WI38 (cell line): ENCODE data around the gene BRF1.

ENCODE experiments used
- H3K4me3 ChIP-seq: 2 replicates; pipeline ENCODE4 v1.5.1; 2011; ENCODE audit warnings: low read depth, mild to moderate bottlenecking, control low read depth, low read length
- TF ChIP-seq, protein P1 (sequence below): IDR thresholded peaks from 2 replicates; pipeline ENCODE4 v1.5.1; 2012; ENCODE audit warnings: low read depth, mild to moderate bottlenecking, control low read depth, low read length

BRF1 gene

DNA sequence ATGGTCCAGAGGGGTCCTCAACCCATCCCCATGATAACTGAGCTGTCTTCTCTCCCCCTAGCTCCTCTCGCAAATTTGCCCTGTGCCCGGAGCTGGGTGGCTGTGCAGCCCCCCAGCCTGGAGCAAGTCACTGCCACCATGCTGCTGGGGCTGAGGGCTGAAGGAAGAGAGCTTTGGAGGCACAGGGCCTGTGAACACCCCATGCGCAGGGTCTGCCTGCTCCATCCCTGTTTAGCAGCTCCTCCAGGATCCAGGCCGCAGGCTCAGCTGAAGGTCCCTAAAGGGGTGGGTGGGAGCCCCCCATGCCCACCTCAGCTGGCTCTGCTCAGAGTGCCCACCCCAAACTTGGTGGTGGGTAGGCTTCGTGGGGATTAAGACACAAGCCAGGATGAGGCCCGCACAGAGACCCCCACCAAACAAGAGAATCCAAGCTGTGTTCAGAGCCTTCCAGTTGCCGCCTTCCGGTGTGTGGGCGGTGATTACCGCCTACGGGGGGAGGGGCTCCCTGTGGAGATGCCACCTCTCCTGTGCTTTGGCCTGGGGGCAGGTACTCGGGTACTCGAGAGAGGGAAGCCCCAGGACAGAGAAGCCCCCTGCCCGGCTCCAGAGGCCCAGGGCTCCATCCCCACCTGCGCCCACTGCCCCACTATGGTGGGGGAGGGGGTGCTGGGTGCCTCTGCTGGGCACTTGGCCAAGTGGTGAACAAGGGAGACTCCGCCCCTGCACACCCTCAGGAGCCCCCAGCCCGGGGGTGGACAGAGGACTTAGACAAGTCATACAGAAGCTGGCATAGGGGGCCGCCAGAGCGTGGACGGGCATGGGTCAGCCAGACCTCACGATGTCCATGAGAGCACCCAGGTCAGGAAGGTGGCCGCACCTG lies 130.8 kb downstream of the BRF1 start:
- TF ChIP-seq, protein P1, sequence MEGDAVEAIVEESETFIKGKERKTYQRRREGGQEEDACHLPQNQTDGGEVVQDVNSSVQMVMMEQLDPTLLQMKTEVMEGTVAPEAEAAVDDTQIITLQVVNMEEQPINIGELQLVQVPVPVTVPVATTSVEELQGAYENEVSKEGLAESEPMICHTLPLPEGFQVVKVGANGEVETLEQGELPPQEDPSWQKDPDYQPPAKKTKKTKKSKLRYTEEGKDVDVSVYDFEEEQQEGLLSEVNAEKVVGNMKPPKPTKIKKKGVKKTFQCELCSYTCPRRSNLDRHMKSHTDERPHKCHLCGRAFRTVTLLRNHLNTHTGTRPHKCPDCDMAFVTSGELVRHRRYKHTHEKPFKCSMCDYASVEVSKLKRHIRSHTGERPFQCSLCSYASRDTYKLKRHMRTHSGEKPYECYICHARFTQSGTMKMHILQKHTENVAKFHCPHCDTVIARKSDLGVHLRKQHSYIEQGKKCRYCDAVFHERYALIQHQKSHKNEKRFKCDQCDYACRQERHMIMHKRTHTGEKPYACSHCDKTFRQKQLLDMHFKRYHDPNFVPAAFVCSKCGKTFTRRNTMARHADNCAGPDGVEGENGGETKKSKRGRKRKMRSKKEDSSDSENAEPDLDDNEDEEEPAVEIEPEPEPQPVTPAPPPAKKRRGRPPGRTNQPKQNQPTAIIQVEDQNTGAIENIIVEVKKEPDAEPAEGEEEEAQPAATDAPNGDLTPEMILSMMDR: no peak
- no peak overlapping the region for H3K4me3 ChIP-seq

DNA sequence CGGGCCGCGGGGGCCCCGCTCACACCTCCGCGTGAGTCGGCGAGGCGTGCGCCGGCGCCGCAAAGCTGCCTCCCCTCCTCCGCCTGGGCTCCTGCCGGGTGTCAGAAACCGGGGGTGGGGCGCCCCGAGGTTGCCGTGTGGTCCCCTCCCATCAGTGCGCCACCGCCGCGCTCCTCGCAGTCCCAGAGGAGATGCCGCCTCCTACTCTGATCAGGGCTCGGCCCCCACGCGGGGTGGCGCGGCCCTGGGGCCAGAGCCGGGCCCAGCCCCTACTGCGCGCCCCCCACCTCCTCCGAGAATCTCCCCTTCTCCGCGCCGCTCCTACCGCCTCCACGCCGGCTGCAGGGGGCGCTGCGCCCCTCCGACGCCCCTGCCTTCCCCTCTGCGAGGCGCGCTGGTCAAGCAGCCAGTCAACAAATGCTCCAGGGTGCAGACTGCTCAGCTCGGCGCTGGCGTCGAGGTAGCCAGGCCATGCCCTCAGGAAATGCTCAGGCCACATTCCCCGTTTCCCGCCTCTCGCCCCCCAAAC lies 131.8 kb downstream of the BRF1 start:
- no peak overlapping the region for H3K4me3 ChIP-seq
- TF ChIP-seq, protein P1: no peak

DNA sequence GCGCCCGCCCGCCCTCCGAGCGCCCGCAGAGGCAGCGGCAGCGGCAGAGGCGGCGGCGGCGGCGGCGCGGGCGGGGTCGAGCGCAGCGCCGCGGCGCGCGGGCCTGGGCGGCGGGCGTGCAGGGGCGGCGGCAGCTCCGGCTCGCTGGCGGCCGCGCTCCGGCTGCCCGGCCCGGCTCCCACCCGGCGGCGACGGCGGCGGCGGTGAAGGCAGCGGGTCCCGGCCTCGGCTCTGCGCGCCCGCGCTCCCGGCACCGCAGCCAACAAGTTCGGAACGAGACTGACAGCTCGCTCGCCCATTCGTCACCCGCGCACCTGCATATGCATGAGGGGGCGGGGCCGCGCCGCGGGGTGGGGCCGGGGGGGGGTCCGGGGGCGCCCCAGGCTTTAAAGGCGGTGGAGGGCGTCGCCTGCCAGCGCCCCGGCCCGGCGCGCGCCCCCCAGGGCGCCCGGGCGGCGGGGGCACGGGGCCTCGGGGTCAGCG lies 132.3 kb downstream of the BRF1 start, which contains the start of gene JAG2:
TSS of gene JAG2 (minus strand) at position 281 of the 483 bp plus-strand sequence. CDS start 356 bp downstream, outside the sequence.
- TF ChIP-seq, protein P1: no peak

DNA sequence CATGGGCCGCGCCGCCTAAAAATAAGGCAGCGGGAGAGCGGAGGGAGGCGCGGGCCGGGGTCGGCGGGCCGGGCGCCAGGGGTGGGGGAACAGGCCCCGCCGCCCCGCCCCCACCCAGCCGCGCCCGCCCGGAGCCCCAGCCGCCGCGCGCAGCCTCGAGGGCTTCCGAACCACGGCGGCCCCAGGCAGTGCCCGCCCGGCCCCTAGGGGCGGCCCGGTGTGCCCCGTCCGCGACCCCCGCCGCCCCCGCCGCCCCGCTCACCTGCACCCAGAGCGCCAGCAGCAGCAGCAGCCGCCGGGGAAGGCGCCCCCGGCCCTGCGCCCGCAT lies 132.7 kb downstream of the BRF1 start:
- no peak overlapping the region for H3K4me3 ChIP-seq
- TF ChIP-seq, protein P1: no peak

More for the DNA sequence above, 132.3 kb downstream of the BRF1 start, which contains the start of gene JAG2:
- no peak within 1 kb of the TSS for H3K4me3 ChIP-seq

DNA sequence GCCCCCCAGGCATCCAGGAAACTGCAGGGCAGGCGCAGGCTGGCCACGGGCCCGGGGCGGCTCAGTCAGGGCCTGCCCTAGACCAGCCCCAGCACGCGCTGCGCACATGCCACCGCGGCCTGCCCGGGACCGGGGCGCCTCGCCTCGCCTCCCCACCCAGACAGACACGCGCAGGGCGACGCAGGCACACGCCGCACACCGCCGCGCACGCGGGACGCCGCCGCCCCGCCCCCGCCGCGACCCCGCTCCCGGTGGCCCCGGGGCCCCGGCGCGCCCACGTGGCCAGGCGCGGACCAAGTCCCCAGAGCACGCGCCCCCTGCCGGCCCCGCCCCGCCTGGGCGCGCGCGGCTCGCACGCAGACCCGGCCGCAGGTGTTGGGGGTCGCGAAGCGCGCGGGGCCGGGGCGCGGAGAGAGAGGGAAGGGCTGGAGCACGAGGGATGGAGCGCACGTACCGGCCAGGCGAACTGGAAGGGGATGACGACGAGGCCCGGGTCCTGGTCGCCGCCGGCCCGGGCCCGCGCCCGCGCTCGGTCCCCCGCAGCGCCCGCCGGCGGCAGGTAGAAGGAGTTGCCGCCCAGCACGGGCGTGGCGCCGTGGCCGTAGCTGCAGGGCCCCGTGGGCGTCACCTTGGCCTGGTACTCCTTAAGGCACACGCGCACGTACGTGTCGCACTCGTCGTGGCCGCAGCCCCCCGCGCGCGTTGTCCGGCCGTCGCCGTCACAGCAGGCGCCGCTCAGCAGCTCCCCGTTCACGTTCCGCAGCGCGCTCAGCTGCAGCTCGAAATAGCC lies 133.3 kb downstream of the BRF1 start:
- TF ChIP-seq, protein P1: no peak
- H3K4me3 ChIP-seq: no peak overlapping the region

DNA sequence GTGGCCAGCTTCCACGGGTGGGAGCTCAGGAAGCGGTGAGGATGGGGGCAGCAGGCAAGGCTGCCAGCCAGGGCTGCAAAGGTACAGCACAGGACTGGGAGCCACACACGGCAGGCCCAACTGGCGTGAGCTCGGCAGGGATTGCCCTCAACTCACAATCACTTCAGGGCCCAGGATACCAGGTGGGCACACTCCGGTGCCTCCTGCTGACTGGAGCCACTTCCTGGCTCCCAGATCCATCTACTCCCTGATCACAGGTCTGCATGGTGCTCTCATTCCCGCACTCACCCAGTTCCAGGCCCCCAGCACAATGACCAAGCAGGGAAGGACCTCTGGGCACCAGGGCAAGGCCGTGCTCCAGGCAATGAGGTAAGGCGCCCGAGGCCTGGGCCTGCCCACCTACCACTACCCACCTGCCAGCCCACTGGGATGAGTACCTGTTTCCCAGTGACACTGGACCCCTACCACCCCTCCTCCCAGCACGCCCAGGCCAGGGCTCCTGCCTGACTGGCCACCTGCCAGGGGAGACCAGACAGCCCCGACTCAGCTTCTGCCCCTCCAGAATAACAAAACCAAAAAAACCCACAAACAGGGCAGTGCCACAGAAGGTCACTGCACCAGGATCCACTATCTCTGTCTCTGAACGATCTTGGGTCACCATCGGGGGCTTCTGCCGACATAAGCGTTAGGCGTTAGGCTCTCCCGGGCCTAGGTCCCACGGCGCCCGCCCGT lies 134.1 kb downstream of the BRF1 start:
- TF ChIP-seq, protein P1: no peak
- no peak overlapping the region for H3K4me3 ChIP-seq
